Epithelial cell of esophagus (primary cell): ENCODE data around the gene HOXB2.

Experiments used
- DNase-seq: peaks from one replicate; pipeline ENCODE4 v3.0.0; 2010; ENCODE audit warnings: low read depth
- H3K4me3 ChIP-seq: 2 replicates; pipeline ENCODE4 v1.5.1; 2011; ENCODE audit warnings: mild to moderate bottlenecking, low read length, control low read depth
- TF ChIP-seq, protein P1 (sequence below): IDR thresholded peaks from 2 replicates; pipeline ENCODE4 v1.5.1; 2011; ENCODE audit warnings: low read depth, mild to moderate bottlenecking, low read length, control low read depth, inconsistent platforms; ENCODE audit not compliant: insufficient read depth; ENCODE audit errors: missing control alignments

HOXB2 gene

DNA sequence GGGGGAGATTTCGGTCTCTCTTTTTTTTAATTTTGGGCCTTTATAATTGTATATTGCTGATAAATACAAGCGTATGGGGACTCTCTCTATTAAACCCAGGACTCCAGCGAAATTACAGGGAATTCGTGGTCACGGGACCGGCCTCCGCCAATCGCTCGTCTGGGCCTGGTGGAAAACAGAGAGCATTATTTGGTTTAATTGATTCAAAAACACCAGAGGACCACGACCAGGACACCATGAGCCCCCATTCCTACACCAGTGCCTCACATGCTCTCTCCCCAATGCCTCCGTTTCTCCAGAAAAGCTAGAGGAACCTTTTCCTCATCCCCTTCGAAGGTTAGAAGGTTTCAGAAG lies at the start of gene HOXB2:
TSS of gene HOXB2 (minus strand) at position 88 of the 354 bp plus-strand sequence. CDS start 198 bp downstream, outside the sequence.
- H3K4me3 ChIP-seq = peak within 1 kb of the TSS; percentile 48
- DNase-seq = no peak
- TF ChIP-seq, protein P1, sequence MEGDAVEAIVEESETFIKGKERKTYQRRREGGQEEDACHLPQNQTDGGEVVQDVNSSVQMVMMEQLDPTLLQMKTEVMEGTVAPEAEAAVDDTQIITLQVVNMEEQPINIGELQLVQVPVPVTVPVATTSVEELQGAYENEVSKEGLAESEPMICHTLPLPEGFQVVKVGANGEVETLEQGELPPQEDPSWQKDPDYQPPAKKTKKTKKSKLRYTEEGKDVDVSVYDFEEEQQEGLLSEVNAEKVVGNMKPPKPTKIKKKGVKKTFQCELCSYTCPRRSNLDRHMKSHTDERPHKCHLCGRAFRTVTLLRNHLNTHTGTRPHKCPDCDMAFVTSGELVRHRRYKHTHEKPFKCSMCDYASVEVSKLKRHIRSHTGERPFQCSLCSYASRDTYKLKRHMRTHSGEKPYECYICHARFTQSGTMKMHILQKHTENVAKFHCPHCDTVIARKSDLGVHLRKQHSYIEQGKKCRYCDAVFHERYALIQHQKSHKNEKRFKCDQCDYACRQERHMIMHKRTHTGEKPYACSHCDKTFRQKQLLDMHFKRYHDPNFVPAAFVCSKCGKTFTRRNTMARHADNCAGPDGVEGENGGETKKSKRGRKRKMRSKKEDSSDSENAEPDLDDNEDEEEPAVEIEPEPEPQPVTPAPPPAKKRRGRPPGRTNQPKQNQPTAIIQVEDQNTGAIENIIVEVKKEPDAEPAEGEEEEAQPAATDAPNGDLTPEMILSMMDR = no peak

GRCh38 chr17:48593840-48594537 lies 49.1 kb upstream of the HOXB2 start:
- no peak overlapping the region for H3K4me3 ChIP-seq
- TF ChIP-seq, protein P1 = peak; percentile 71
- DNase-seq = peak; percentile 68

GRCh38 chr17:48593126-48593829 lies 48.4 kb upstream of the HOXB2 start, which contains the start of gene HOXB5:
Gene HOXB5, minus strand, starts transcription at chr17:48593779. Its CDS starts 97 bp downstream, at chr17:48593682.
- TF ChIP-seq, protein P1 = no peak
- DNase-seq = no peak
- H3K4me3 ChIP-seq = no peak within 1 kb of the TSS

- TF ChIP-seq, protein P1 = no peak
- DNase-seq = no peak
- H3K4me3 ChIP-seq = no peak overlapping the region
Measured at GRCh38 chr17:48592577-48592976, 47.7 kb upstream of the HOXB2 start.

GRCh38 chr17:48592057-48592514 lies 47.2 kb upstream of the HOXB2 start:
- TF ChIP-seq, protein P1 = no peak
- DNase-seq = no peak
- H3K4me3 ChIP-seq = no peak overlapping the region

DNA sequence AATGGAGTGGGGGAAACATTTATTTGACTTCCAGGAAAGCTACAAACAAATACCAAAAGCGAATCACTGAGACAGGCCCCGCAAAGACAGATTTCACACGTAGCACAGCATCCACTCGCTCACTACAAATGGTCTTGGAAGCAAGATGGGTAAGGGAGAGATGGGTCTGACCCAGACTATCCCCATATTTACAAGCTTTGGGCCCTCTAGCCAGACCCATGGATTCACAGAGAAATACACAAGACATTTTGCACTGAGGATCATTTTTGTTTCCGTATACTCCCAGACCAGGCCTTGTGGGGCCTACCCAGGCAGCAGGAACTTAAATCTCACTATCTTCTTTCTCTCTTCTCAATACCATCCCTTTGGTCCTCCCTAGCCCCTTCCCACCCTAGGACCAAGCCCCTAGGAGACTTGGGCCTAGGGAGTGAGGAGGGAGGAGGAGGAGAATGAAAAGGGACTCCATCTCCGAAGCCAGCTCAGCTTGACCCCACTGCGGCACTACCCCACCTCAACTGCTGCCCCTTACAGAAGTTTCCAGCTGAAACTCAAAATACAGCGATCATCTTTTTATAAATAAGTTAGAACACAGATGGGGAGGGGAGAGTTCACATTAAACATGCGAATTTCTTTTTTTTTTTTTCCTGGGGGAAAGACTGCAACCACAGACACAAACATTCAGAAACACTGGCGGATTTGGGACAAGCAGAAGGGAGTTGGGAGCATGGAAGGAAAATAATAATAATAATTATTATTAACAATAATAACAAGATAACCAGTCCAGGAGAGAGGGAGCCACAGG lies 46.5 kb upstream of the HOXB2 start:
- DNase-seq = no peak
- no peak overlapping the region for H3K4me3 ChIP-seq
- TF ChIP-seq, protein P1 = no peak
